K562 (cell line): Measurements from ENCODE around the gene CDR2L. TPM values are rescaled to one million over a fixed set of nuclear protein-coding genes. Genes with fewer than 3 reads are reported as not detected.
A peak's percentile ranks its signal among the peaks of the same experiment; 100 is the strongest.

Experiments
- C11orf30 ChIP-seq: fragments of 450-650 bp; IDR thresholded peaks from 2 replicates; pipeline ENCODE4 v1.6.1; 2016; ENCODE audit warnings: low read depth, mild to moderate bottlenecking
- DIDO1 ChIP-seq: fragments of 450-650 bp; IDR thresholded peaks from 2 replicates; pipeline ENCODE4 v1.6.1; 2016; ENCODE audit warnings: low read depth, missing biosample characterization, missing genetic modification characterization
- E2F6 ChIP-seq, 2 experiments: IDR thresholded peaks; 2 replicates each; pipeline ENCODE4 v1.6.1; 2011; ENCODE audit warnings: borderline replicate concordance in 1 of 2, control low read depth in 1 of 2, low read depth in 1 of 2, low read length in 1 of 2, mild to moderate bottlenecking in 1 of 2, mixed read lengths in 1 of 2, moderate library complexity in 1 of 2; ENCODE audit not compliant: insufficient read depth in 1 of 2, insufficient read length in 1 of 2, poor library complexity in 1 of 2, severe bottlenecking in 1 of 2; ENCODE audit errors: extremely low read depth in 1 of 2
- EZH2 ChIP-seq: IDR thresholded peaks from 2 replicates; pipeline ENCODE4 v1.6.1; 2012; ENCODE audit warnings: low read depth, mild to moderate bottlenecking, inconsistent platforms, low read length, borderline replicate concordance
- GABPB2 ChIP-seq: fragments of 250-450 bp; sonication (Bioruptor Pico); conservative IDR thresholded peaks from 2 replicates; pipeline ENCODE4 v1.5.1; 2021; ENCODE audit warnings: mild to moderate bottlenecking
- HLTF ChIP-seq: fragments of 450-650 bp; IDR thresholded peaks from 2 replicates; pipeline ENCODE4 v1.6.1; 2016
- HNRNPLL ChIP-seq: fragments of 200-400 bp; formaldehyde crosslinking; IDR thresholded peaks from 2 replicates; pipeline ENCODE4 v1.6.1; 2017; ENCODE audit warnings: low read length, low read depth, mild to moderate bottlenecking; ENCODE audit not compliant: poor library complexity, severe bottlenecking
- IFI16 ChIP-seq: fragments of 250-450 bp; sonication (Bioruptor Pico); IDR thresholded peaks from 2 replicates; pipeline ENCODE4 v2.1.2; 2022; ENCODE audit warnings: mild to moderate bottlenecking, inconsistent platforms
- MAFG ChIP-seq: fragments of 450-650 bp; conservative IDR thresholded peaks from 2 replicates; pipeline ENCODE4 v1.6.1; 2016; ENCODE audit warnings: missing genetic modification characterization, missing compliant biosample characterization
- NFRKB ChIP-seq: fragments of 450-650 bp; IDR thresholded peaks from 2 replicates; pipeline ENCODE4 v1.6.1; 2016; ENCODE audit warnings: low read depth
- PHF20 ChIP-seq: fragments of 450-650 bp; IDR thresholded peaks from 2 replicates; pipeline ENCODE4 v1.6.1; 2018; ENCODE audit not compliant: partially characterized antibody
- PHTF2 ChIP-seq: fragments of 250-450 bp; sonication (Bioruptor Pico); IDR thresholded peaks from 2 replicates; pipeline ENCODE4 v1.5.0; 2021; ENCODE audit warnings: mild to moderate bottlenecking
- RBM14 ChIP-seq: fragments of 200-400 bp; formaldehyde crosslinking; IDR thresholded peaks from 2 replicates; pipeline ENCODE4 v1.6.1; 2018; ENCODE audit warnings: low read depth, mild to moderate bottlenecking, low read length, moderate library complexity, borderline replicate concordance; ENCODE audit not compliant: insufficient read depth
- STAT5B ChIP-seq: fragments of 250-450 bp; sonication (Bioruptor Pico); IDR thresholded peaks from 2 replicates; pipeline ENCODE4 v1.8.0; 2021; ENCODE audit warnings: mild to moderate bottlenecking, inconsistent platforms
- TAL1 ChIP-seq: fragments of 450-650 bp; IDR thresholded peaks from 2 replicates; pipeline ENCODE4 v1.6.1; 2016; ENCODE audit warnings: mild to moderate bottlenecking
- ZNF23 ChIP-seq: fragments of 250-450 bp; sonication (Bioruptor Pico); IDR thresholded peaks from 2 replicates; pipeline ENCODE4 v1.4.0; 2020; ENCODE audit warnings: mild to moderate bottlenecking
- ZNF253 ChIP-seq: fragments of 250-450 bp; sonication (Bioruptor Pico); conservative IDR thresholded peaks from 2 replicates; pipeline ENCODE4 v1.6.1; 2021; ENCODE audit warnings: mild to moderate bottlenecking
- ZNF263 ChIP-seq: sonication (generic); formaldehyde crosslinking; IDR thresholded peaks from 2 replicates; pipeline ENCODE4 v1.8.0; 2022; ENCODE audit warnings: mild to moderate bottlenecking, missing genetic modification reagents, borderline replicate concordance
- ZNF398 ChIP-seq: fragments of 250-450 bp; sonication (Bioruptor Pico); IDR thresholded peaks from 2 replicates; pipeline ENCODE4 v1.8.0; 2021; ENCODE audit warnings: moderate library complexity, mild to moderate bottlenecking, inconsistent platforms
- ZNF551 ChIP-seq: fragments of 250-450 bp; sonication (Bioruptor Pico); IDR thresholded peaks from 2 replicates; pipeline ENCODE4 v1.5.0; 2021; ENCODE audit warnings: mild to moderate bottlenecking, moderate library complexity
- polyA plus RNA-seq, 8 experiments: library from polyadenylated mRNA; depleted of rRNA in 4 of 8; stranded (reverse) in 5 of 8; unstranded in 3 of 8; fragments of >200 nt; fragmentation: Nextera tagmentation in 2 of 8; fragmentation: Illumina TruSeq in 1 of 8; extraction: Ambion mirVana in 2 of 8; extraction: Trizol in 1 of 8; gene quantifications; 2 replicates each; pipeline versions ENCODE4 v1.2.1 to v1.2.3, GENCODE V29; 2011 to 2014; ENCODE audit warnings: inconsistent platforms in 1 of 8, missing spikeins in 1 of 8
- total RNA-seq, 7 experiments: library from RNA; depleted of rRNA in 6 of 7; stranded (reverse); fragments of >200 nt in 6 of 7; fragmentation: Illumina TruSeq in 2 of 7; extraction: Trizol in 2 of 7; gene quantifications; 2 replicates each; pipeline versions ENCODE4 v1.2.1 to v1.2.3, GENCODE V29; 2011 to 2021; ENCODE audit warnings: low replicate concordance in 1 of 7
- TF ChIP-seq, protein P1 (sequence below): fragments of 450-650 bp; formaldehyde crosslinking; IDR thresholded peaks from 2 replicates; pipeline ENCODE4 v1.4.0; 2020; ENCODE audit warnings: mild to moderate bottlenecking, moderate library complexity
- TF ChIP-seq, protein P2 (sequence below): fragments of 250-450 bp; sonication (Bioruptor Pico); IDR thresholded peaks from 2 replicates; pipeline ENCODE4 v1.5.0; 2022; ENCODE audit warnings: mild to moderate bottlenecking

The CDR2L gene
- total and polyA plus RNA-seq, 9 of the 15 experiments (the other 6 are each of a cell fraction or from before 2014, with no cell fraction given), result 2.7 to 16.0 (median 7.3) TPM

- TF ChIP-seq C11orf30, result peak; percentile 97
- 0 out of 2 replicates have a peak, but pooled peaks have one; percentile 43 for TF ChIP-seq RBM14
- TF ChIP-seq HLTF, result no peak
- peak; percentile 46 to 78 for TF ChIP-seq E2F6 (IDR thresholded peaks at IDR 0.05; ENCODE audit: borderline replicate concordance in 1 of 2, extremely low read depth in 1 of 2, insufficient read depth in 1 of 2, insufficient read length in 1 of 2, low read depth in 1 of 2, low read length in 1 of 2, poor library complexity in 1 of 2, severe bottlenecking in 1 of 2)
- TF ChIP-seq DIDO1 (tag), result peak; percentile 80; the same call in 1 of the 2 replicates
- TF ChIP-seq PHTF2 (CRISPR knock-in tag), result no peak
- peak; percentile 33; the same call in 1 of the 2 replicates for TF ChIP-seq GABPB2 (CRISPR knock-in tag)
- no peak for TF ChIP-seq IFI16 (CRISPR knock-in tag)
- no peak for TF ChIP-seq STAT5B (CRISPR knock-in tag)
- TF ChIP-seq TAL1, result no peak
- no peak for TF ChIP-seq EZH2
- TF ChIP-seq MAFG (tag), result no peak
- TF ChIP-seq NFRKB, result no peak; the same call in none of the 2 replicates
- TF ChIP-seq, protein P1, sequence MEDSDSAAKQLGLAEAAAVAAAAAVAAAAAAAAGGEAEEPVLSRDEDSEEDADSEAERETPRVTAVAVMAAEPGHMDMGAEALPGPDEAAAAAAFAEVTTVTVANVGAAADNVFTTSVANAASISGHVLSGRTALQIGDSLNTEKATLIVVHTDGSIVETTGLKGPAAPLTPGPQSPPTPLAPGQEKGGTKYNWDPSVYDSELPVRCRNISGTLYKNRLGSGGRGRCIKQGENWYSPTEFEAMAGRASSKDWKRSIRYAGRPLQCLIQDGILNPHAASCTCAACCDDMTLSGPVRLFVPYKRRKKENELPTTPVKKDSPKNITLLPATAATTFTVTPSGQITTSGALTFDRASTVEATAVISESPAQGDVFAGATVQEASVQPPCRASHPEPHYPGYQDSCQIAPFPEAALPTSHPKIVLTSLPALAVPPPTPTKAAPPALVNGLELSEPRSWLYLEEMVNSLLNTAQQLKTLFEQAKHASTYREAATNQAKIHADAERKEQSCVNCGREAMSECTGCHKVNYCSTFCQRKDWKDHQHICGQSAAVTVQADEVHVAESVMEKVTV (CRISPR knock-in tag), result peak; percentile 26; the same call in 1 of the 2 replicates
- peak; percentile 96 for TF ChIP-seq PHF20
- TF ChIP-seq, protein P2, sequence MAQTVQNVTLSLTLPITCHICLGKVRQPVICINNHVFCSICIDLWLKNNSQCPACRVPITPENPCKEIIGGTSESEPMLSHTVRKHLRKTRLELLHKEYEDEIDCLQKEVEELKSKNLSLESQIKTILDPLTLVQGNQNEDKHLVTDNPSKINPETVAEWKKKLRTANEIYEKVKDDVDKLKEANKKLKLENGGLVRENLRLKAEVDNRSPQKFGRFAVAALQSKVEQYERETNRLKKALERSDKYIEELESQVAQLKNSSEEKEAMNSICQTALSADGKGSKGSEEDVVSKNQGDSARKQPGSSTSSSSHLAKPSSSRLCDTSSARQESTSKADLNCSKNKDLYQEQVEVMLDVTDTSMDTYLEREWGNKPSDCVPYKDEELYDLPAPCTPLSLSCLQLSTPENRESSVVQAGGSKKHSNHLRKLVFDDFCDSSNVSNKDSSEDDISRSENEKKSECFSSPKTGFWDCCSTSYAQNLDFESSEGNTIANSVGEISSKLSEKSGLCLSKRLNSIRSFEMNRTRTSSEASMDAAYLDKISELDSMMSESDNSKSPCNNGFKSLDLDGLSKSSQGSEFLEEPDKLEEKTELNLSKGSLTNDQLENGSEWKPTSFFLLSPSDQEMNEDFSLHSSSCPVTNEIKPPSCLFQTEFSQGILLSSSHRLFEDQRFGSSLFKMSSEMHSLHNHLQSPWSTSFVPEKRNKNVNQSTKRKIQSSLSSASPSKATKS (CRISPR knock-in tag), result no peak
- peak; percentile 65 for TF ChIP-seq HNRNPLL
- no peak for TF ChIP-seq ZNF253 (CRISPR knock-in tag)
- no peak for TF ChIP-seq ZNF551 (CRISPR knock-in tag)
- TF ChIP-seq ZNF263 (CRISPR knock-in tag), result peak; percentile 63; the same call in 1 of the 2 replicates
- TF ChIP-seq ZNF398 (CRISPR knock-in tag), result no peak
- TF ChIP-seq ZNF23 (CRISPR knock-in tag), result no peak
Observed at GRCh38 chr17:75012346-75013091, 25.1 kb downstream of the CDR2L start, which contains the start of gene MRPL58 (continued).
